ENCODE measurements around the gene NELFB.

NELFB gene

DNA sequence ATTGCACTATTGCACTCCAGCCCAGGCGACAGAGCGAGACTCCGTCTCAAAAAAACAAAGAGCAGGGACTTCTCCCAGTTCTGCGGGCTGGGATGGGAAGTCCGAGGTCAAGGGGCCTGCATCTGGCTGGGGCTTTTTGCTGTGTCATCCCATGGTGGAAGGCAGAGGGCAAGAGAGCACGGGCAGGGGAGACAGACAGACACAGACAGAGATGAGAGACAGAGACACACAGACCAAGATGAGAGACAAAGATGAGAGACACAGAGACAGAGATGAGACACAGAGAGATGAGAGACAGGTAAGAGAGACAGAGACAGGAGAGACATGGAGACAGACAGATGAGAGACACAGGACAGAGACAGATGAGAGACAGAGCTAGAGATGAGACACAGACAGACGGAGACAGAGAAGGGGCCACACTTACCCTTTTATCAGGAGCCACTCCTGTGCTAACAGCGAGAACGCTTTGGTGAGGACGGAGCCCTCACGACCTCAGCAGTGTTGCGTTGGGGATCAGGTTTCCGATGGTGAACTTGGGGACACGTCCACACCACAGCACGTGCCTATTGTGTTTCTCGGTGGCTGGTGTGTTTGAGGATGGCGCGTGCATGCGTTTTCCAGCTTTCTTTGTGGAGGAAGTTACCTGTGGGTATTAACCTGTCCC is 13.5 kb downstream of the NELFB start:
- no peak for DNase-seq (ENCODE audit: low read depth)

DNA sequence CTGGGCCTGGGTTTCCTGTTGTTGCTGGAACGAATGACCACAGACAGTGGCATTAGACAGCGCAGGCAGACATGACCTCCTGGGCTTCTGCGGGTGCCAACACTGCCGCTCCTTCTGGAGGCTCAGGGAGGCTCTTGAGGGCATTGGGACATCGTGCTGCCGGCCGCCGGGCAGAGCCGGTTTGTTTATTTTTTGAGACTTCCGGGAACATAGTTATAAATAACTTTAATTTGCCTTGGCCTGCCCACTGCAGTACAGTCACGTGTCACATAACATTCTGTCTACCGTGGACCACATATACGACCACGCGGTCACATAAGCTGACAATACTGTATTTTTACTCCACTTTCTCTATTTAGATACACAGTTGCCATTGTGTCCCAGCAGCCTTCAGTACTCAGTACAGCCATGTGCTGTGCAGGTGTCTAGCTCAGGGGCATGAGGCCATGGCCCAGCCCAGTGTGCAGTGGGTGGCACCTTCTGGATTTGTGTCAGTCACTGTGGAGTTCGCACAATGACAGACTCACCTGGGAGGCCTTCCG is 14.2 kb downstream of the NELFB start:
- no peak for DNase-seq (ENCODE audit: low read depth)

DNA sequence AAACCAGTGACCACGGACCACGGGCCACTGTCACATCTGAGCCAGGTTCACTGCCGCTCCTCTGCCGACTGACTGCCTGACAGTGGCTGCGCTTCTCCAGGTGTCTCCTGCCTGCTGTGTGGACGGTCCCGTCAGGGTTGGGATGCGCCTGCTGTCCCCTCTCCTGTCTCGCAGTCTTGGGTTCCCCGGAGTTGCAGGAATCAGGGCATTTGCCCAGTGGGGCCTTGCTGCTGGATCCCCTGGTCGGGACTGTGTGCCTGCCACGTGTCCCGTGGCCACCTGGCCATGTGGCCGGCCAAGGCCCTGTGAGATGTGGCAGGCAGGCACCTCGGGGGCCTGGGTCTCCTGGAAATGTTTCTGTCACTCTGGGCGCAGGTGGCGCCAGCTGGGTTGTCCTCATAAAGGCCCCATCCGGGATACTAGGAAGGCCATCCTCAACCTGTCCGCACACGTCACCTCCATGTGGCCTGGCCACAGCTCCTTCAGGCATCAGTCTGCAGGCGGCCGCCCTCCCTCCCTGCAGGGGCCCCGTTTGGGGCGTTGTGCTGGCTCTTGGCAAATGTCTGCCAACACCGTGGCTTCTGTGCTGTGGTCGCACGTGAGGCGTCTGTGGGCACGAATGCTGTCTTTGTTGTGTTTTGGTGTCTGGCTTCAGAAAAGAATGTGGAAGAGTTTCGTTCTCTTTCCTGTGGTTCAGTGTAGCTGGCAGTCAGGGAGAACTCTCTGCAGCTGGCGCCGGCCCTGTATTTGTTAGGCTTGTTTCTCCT is 16.0 kb downstream of the NELFB start:
- DNase-seq (ENCODE audit: low read depth): no peak

DNA sequence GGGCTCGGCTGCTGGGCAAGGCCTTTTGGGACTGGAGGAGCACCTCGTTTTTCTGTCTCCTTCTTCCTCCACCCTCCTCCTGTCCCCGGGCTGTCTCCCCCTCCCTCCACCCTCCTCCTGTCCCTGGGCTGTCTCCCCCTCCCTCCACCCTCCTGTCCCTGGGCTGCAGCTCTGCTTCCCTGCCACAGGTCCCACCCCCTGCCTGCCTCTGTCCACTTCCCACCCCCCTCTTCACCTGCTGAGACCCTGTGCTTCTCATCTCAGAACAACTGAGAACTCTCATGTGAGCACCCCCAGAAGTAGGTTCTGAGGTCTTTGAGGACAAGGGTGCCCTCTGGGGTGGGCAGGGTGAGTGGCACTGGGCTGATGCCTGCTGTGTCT is 16.6 kb downstream of the NELFB start:
- DNase-seq (ENCODE audit: low read depth): no peak

DNA sequence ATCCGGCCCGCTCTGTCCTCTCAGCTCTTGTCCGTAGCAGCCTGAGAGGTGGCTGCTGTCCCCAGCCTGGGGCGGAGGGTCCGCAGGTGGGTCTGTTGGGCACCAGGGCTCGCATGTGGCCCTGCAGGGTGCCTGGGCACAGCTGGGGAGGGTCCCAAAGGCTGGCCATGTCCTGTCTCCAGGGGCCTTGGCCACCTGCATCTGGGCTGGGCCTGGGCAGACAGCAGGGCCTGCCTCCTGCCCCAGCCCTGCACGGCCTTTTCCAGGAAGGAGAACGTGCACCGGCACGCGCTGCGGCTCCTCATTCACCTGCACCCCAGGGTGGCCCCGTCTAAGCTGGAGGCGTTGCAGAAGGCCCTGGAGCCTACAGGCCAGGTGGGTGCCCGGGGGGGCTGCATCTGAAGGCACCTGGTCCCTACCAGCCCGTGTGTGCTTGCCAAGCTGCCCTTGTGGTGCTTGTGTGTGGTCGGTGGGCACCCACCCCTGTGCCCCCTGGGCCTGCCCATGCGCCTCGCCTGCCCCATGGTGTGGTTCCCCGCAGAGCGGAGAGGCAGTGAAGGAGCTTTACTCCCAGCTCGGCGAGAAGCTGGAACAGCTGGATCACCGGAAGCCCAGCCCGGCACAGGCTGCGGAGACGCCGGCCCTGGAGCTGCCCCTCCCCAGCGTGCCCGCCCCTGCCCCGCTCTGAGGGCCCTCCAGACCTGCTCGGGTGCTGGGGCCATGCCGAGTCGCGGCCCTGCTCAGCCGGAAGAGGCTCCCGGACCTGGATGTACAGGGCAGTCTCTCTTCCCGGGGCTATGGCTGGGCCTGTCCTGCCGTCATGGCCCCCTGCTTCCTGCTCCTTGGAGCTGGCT is 17.3 kb downstream of the NELFB start:
- no peak for DNase-seq (ENCODE audit: low read depth)

DNA sequence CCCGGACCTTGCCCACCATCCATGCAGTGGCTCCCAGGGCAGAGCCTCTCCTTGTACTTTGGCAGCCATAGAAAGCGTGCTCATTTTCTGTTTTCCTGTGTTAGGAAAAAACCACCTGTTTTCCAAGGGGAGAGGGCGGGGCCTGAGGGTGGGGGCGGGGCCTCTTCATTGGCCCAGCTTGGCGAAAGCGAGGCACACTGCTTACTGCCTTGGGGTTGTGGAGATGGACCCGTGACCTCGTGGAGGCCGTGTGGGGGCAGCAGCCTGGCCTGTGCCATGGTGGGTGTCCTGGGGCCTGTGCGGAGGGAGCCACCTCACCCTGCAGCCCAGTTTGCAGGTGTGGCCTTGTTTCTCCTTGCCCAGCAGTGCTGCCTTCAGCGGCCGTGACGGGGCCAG is 18.0 kb downstream of the NELFB start:
- DNase-seq (ENCODE audit: low read depth): no peak

DNA sequence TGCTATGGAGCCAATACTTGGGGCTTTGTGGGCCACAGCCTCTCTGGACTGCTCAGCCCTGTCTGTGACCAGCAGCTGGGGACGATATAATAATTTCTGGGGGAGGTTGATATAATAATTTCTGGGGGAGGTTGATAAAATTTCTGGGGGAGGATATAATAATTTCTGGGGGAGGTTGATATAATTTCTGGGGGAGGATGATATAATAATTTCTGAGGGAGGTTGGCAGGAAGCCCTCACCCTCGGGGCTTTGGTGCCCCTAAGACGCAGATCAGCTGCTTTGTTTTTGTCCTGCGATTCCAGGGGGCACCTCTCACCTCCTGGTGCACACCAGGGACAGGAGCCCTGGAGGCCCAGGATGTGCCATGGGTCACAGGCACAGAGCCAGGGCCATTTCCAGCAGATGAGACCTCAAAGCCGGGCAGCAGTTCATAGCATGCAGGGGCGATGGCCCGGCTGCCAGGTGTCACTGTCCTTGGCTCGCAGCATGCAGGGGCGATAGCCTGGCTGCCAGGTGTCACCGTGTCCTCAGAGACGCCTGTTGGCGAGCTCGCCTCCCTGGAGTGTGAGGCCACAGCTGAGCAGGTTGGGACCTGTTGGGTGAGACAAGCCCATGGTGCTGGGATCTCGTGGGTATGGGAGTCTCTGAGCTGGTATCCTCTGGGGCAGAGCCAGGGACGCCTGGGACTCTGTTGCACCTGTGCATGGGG is 18.6 kb downstream of the NELFB start:
- DNase-seq (ENCODE audit: low read depth): no peak

DNA sequence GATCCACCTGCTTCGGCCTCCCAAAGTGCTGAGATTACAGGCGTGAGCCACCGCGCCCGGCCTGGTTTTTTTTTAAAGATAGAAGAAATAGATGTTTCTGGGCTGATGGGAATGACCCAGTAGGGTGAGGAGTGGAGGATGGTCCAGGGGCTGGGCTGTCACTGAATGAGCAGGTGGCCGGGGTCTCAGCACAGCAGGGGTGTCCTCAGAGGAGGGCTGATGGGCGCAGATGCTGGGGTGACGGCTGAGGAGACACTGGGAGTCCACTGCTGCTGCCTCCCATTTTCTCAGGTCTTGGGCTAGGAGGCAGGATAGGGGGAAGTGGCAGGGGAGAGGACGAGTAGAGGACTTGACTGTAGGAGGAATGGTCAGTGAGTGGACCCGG is 20.1 kb downstream of the NELFB start:
- DNase-seq (ENCODE audit: low read depth): no peak

DNA sequence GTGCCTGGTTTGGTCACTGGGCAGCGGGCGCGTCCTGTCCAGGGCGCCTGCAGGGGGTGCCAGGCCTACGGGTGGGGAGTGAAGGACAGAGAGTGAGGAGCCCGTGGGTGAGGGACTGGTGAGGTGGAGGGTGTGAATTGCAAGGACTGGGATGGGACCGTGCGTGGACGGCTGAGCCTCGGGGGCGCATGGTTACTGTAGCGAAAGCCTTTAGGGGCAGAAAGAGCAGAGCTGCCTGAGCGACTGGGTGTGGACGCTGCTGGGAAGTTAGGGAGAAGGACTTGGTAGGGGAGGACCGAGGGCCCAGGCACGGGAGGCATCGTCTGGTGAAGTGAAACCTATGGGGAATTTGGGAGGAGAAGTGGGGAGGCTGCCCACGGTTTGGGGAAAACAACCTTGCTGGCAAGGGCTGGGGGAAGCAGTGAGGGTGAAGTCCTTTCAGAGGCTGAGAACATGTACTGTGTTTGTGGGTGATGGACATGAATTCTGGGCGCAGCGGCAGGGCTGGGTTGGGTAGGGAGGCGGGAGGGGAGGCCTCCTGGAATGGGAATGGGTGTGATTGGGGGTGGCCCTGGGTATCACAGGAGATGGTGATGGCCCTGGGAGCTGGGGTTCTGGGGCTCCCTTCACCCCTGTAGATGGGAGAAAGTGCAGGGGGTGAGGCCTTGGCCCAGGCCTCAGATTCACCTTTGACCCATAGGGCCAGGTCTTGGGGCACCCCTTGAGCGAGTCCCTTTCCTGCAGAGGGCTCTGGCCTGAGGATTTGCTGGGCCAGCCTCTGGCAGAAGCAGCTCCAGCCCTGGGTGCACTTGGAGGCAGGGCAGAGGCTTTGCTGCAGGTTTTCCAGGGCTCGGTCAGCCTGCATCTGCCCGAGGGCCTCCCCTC is 20.7 kb downstream of the NELFB start:
- DNase-seq (ENCODE audit: low read depth): no peak

DNA sequence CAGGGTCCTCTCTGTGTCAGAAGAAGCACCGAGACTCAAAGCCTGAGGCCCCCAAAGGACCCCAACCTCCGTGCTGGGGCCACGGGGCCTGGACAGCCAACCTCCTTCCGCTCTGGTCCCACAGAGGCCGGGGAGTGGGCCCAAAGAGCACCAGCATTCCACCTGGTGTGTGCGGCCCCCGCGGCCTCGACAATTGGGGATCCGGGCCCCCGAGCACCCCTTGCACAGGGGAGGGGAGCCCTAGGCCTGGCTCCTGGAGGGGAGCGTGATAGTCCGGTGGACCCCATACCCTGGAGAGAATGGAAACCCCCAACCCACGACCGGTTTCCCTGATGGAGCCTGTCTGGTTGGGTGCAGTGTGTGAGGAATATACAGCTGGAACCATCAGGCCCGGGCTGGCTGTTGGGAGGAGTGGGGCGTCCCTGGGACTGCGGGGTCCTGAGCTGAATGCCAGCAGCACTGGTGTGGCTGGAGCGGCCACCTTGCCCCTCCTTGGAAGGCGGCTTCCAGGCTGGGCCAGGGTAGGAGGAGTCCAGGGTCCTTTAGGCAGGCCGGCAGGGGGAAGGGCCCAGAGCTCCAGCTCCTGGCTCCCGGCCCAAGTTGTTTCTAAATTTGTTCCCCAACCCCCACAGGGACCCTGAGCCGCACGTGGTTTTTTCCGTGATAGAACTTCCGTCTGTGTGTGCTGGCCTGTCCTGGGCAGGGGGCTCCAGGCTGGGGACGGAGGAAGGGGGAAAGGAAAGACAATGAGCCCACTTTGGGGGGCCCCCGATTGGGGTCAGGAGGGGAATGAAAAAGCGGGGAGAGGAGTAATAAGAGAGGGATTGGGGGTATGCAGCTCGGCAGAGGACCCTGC is 21.6 kb downstream of the NELFB start:
- DNase-seq (ENCODE audit: low read depth): peak; percentile 51

DNA sequence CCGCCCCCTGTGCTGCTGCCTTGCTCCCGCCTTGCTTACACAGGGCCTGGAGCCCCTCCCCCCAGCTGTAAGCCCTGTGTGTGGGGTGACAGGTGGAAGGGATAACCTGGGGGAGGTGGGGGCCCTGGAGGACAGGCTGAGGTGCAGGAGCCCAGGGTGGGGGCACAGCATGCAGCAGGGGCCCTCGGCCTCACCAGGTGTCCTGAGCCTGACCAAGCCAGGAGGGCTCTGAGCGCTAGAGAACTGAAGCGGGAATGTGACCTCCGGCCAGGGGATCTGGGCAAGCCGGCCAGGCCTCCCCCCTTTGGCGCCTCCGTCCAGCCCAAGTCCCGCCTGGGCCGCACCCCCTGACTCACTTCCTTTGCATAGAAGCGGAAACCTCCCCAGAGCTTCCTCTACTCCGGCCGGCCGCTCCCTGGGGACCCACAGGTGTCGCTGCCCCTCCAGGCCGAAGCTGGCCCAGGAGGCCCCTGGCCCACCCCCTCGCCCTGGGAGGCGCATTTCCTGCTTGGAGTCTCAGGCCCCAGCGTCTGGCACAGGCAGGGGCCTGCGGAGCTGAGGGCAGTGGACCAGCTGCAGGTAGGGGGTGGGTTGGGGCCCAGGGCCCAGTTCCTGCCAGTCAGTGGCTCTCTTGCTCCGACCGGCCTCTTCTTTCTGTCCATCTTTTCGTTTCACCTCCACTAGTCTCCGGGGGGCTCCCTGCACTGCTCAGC is 22.4 kb downstream of the NELFB start, which contains the start of gene TOR4A:
Gene TOR4A (plus strand): TSS at position 398 of the 713 bp plus-strand sequence. CDS start 964 bp downstream, outside the sequence.
- DNase-seq (ENCODE audit: low read depth): peak; percentile 55

DNA sequence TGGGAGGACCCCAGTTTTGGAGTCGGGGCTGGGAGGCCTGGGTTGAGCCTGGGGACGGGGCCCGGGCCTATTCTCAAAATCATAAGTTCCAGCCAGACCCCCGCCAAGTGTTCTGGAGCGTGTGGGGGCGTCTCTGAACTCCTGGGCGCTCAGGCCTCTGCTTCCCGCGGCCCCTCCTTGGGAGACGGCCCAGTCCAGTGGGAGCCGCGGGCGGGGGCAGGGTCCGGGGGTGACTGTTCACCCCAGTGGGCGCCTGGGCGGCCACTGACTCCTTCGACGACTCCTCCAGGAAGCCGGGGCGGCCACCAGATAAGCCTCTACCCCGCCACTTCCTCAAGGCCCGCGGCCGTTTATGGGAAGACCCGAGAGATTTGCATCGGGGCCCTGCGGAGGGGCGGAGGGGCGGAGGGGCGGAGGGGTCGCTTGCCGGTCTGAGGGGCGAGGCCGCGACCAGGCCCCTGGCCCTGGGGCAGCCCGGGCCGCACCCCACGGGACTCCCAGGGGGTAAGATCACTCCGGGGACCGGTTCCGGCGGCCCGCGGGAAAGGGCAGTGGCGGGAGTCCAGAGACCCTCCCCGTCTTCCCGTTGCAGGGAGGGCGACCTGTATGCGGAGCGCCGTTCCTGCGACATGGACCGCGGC is 23.1 kb downstream of the NELFB start:
- no peak for DNase-seq (ENCODE audit: low read depth)

DNA sequence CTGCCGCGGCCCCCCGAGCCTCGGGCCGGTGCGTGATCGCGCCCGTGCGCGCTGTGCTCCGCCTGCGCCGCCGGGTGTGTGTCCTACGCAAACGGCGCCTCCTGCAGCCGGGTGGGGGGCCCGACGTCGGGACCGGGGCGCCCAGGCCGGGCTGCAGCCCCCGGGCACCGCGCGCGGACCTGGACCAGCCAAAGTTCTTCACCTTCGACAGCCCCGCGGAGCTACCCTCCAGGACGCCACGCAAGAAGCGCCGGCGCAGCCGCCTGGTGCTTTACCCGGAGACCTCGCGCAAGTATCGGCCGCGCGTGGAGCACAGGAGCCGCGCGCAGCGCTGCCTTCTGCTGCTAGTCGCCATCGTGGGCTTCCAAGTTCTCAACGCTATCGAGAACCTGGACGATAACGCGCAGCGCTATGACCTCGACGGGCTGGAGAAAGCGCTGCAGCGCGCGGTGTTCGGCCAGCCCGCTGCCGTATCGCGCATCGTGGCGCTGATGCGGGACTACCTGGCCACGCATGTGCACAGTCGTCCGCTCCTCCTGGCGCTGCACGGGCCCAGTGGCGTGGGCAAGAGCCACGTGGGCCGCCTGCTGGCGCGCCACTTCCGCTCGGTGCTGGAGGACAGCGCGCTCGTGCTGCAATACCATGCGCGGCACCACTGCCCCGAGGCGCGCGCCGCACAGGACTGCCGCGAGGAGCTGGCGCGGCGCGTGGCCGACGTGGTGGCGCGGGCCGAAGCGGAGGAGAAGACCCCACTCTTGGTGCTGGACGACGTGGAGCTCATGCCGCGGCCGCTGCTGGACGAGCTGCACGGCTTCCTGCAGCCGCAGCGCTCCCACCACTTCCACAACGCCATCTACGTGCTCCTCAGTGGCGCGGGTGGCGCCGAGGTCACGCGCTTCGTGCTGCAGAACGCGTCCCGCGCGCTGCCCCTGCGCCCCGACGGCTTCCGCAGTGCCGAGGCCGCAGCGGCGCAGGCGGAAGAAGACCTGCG is 23.9 kb downstream of the NELFB start:
- DNase-seq (ENCODE audit: low read depth): no peak

DNA sequence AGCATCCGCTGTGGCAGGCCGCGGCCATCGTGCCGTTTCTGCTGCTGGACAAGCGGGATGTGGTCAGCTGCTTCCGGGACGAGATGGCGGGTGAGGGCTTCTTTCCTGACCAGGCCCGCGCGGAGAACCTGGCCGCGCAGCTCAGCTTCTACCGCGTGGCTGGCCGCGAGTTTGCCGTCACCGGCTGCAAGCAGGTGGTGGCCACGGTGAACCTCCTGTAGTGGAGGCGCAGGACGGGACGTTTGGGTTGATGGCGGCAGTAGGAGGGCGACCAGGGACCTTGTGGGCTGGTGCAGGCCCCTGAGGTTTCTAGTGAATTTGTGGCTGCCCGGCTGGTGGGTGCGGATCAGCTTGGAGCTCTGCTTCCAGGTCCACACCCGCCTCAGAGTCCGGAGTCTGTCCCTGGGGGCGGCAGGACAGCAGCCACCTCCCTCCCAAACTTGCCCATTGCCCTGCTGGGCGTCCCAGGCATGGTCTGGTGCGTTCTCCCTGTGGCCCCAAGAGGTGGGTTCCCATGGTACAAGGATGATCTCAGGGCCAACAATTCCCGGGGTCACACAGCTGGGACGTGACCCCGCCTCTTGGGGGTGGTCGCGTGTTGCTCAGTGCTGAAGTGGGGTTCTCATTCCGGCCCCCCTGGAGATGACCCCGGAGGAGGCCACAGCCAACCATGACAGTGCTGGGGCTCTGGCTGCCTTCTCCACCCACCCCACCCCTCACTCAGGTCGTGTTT is 24.8 kb downstream of the NELFB start:
- DNase-seq (ENCODE audit: low read depth): no peak

DNA sequence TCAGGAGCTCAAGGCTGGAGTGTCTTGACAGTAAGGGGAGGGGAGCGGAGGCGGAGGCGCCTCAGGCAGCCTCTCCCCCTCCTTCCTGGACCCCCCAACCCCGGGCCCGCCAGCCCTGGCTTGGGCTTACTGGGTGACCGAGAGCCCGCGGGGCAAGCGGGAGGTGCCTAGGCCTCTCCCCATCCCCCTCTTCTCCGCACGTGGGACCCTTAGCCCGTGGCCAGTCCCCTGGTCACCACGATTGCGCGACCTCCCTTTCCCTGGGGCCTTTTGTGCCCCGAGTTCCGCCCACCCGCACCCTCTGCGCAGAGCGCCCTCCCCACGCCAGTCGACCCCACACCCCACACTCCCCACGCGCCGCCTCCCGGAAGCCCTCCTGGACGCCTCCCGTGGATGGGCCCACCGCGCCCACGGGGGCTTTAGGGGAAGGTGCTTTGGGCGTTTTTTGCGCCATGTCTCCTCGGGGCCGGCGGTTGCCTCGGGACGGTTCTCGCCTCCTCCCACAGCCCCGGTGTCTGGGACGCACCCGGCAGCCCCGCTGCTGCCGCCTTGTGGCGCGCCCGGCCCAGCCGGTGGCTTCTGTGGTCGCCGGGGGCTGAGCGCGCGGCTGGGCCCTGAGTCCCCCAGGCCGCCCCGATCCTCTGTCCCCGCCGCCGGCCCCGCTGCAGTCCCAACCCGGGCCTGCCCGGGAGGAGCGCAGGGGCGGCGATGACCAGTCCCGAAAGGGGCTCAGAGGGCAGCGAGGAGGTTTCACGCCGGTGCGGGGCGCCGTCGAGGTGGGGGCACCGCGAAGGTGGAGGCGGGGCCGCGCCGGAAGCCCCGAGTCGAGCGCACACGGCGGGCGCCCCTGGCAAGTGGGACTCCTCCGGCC is 25.6 kb downstream of the NELFB start:
- no peak for DNase-seq (ENCODE audit: low read depth)

Measured in fibroblast of the conjunctiva (primary cell).